Measurements from ENCODE around the gene SERPINB3. TPM values are rescaled to one million over a fixed set of nuclear protein-coding genes. Genes with fewer than 3 reads are reported as not detected.

SERPINB3 gene
- not detected in 2 replicates for total RNA-seq

DNA sequence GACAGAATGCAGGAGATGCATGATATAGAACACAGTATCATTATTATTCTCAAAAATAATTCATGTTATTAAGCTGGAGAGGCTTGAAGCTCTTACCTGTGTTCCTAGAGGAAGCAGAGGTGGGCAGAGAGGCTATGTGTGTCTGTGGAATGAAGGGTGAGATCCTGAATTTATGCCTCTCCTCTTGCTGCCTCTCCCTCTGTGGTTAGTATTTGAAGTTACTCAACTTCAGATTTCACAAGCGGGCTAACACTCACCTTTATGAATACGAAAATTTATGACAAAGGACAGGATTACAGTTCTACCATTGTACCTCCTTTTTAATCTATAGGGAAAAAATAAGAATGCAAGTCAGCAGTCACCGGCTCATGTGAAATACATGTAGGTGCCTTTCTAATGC, at the start of gene SERPINB3:
Gene SERPINB3 (minus strand): TSS at position 144 of the 400 bp plus-strand sequence. CDS start 677 bp downstream, outside the sequence.

DNA sequence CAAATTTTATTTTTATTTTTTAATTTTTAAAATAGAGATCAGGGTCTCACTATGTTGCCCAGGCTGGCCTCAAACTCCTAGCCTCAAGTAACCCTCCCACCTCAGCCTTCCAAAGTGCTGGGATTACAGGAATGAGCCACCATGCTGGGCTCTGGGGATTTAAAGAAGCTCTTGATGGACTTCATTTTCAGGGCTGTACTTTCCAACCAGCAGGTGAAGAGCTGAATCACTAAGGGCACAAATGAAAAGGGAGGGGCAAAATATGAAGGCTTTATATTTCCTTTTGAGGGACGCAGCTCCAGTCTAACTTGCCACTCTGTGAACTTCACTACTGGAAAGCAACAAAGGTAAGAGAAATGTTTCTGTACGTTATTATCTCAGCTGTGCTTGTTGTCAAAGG, 41.0 kb upstream of the SERPINB3 start, which contains the start of gene SERPINB11:
Gene SERPINB11 (plus strand): TSS at position 301 of the 400 bp plus-strand sequence. CDS start 7,234 bp downstream, outside the sequence.

DNA sequence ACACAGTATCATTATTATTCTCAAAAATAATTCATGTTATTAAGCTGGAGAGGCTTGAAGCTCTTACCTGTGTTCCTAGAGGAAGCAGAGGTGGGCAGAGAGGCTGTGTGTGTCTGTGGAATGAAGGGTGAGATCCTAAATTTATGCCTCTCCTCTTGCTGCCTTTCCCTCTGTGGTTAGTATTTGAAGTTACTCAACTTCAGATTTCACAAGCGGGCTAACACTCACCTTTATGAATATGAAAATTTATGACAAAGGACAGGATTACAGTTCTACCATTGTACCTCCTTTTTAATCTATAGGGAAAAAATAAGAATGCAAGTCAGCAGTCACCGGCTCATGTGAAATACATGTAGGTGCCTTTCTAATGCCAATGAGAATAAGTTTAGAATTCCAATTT, 17.6 kb downstream of the SERPINB3 start, which contains the start of gene SERPINB4:
Gene SERPINB4 (minus strand): TSS at position 115 of the 400 bp plus-strand sequence. CDS start 679 bp downstream, outside the sequence.

Other genes starting within 250 kb of the SERPINB3 start
- 36.9 and 47.4 TPM in 2 replicates for gene VPS4B, start 239.4 kb downstream of the SERPINB3 start, total RNA-seq
- gene SERPINB5, start 184.9 kb downstream of the SERPINB3 start, total RNA-seq, result not detected in 2 replicates
- not detected in 2 replicates for gene SERPINB12, start 119.5 kb downstream of the SERPINB3 start, total RNA-seq
- gene SERPINB13, start 74.5 kb downstream of the SERPINB3 start, total RNA-seq, result not detected in 2 replicates
- not detected in 2 replicates for gene SERPINB4, start 17.6 kb downstream of the SERPINB3 start, total RNA-seq
- not detected in 2 replicates for gene SERPINB11, start 41.1 kb upstream of the SERPINB3 start, total RNA-seq
- gene SERPINB7, start 113.5 kb upstream of the SERPINB3 start, total RNA-seq, result not detected in 2 replicates
- gene SERPINB2, start 225.8 kb upstream of the SERPINB3 start, total RNA-seq, result 0.65 and 3.7 TPM in 2 replicates
- not detected in 2 replicates for gene SERPINB10, start 246.1 kb upstream of the SERPINB3 start, total RNA-seq